A549 (cell line): Measurements from ENCODE around the gene UTP4.

Source experiments
- HDAC2 ChIP-seq: fragments of 200-600 bp; sonication (generic); IDR thresholded peaks from 2 replicates; pipeline ENCODE4 v1.6.1; 2016
- KDM1A ChIP-seq: fragments of 200-600 bp; sonication (generic); IDR thresholded peaks from 2 replicates; pipeline ENCODE4 v1.6.1; 2016; ENCODE audit warnings: low read depth, mild to moderate bottlenecking
- NR3C1 ChIP-seq: fragments of >200 bp; sonication (Bioruptor Twin); formaldehyde crosslinking; IDR thresholded peaks from 3 replicates; pipeline ENCODE4 v1.6.1; 2017
- POLR2A ChIP-seq: IDR thresholded peaks from 2 replicates; pipeline ENCODE4 v1.6.1; 2012; ENCODE audit warnings: mild to moderate bottlenecking, low read length
- RAD21 ChIP-seq, 2 experiments: fragments of >200 bp in 1 of 2; sonication (Bioruptor Twin) in 1 of 2; formaldehyde crosslinking in 1 of 2; IDR thresholded peaks in 1 of 2; conservative IDR thresholded peaks in 1 of 2; 2 replicates in 1 of 2; 3 replicates in 1 of 2; pipeline ENCODE4 v1.6.1; 2012 to 2018; ENCODE audit warnings: inconsistent platforms in 1 of 2
- SMC3 ChIP-seq: fragments of >200 bp; sonication (Bioruptor Twin); formaldehyde crosslinking; IDR thresholded peaks from 3 replicates; pipeline ENCODE4 v1.6.1; 2018; ENCODE audit warnings: inconsistent platforms
- TF ChIP-seq, protein P1 (sequence below): IDR thresholded peaks from 2 replicates; pipeline ENCODE4 v1.6.1; 2012
- TF ChIP-seq, protein P2 (sequence below): fragments of >200 bp; sonication (Bioruptor Twin); formaldehyde crosslinking; IDR thresholded peaks from 3 replicates; pipeline ENCODE4 v1.5.1; 2016
- TF ChIP-seq, protein P3 (sequence below): IDR thresholded peaks from 2 replicates; pipeline ENCODE4 v1.6.1; 2012; ENCODE audit warnings: low read depth, borderline replicate concordance
- TF ChIP-seq, protein P4 (sequence below): fragments of 450-650 bp; IDR thresholded peaks from 2 replicates; pipeline ENCODE4 v1.6.1; 2014; ENCODE audit warnings: antibody characterized with exemption

DNA sequence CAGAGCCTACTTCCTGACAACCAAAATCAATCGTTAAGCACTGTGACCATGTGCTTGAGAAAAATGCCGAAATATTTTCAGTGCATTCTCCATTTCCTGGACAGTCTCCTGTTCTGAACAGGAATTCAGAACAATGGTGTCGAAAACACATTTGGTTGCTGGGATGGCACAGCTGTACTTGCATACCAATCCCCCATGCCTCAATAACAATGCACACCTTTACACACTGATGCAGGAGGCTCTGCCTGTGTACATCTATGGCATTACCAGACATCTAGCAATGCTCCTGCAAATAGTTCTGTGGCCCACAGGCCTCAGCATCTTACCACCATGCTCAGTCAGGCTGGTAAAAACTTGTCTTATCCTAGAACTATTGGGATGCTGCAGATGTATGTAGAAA, 6.2 kb upstream of the UTP4 start:
- TF ChIP-seq HDAC2 (no peak), POLR2A (no peak), RAD21 (conservative IDR thresholded peaks at IDR 0.05 in 1 of 2, IDR thresholded peaks at IDR 0.05 in 1 of 2) (no peak), SMC3 (no peak), KDM1A (no peak), NR3C1 (no peak)
- TF ChIP-seq, protein P1, sequence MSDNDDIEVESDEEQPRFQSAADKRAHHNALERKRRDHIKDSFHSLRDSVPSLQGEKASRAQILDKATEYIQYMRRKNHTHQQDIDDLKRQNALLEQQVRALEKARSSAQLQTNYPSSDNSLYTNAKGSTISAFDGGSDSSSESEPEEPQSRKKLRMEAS = no peak
- TF ChIP-seq, protein P2, sequence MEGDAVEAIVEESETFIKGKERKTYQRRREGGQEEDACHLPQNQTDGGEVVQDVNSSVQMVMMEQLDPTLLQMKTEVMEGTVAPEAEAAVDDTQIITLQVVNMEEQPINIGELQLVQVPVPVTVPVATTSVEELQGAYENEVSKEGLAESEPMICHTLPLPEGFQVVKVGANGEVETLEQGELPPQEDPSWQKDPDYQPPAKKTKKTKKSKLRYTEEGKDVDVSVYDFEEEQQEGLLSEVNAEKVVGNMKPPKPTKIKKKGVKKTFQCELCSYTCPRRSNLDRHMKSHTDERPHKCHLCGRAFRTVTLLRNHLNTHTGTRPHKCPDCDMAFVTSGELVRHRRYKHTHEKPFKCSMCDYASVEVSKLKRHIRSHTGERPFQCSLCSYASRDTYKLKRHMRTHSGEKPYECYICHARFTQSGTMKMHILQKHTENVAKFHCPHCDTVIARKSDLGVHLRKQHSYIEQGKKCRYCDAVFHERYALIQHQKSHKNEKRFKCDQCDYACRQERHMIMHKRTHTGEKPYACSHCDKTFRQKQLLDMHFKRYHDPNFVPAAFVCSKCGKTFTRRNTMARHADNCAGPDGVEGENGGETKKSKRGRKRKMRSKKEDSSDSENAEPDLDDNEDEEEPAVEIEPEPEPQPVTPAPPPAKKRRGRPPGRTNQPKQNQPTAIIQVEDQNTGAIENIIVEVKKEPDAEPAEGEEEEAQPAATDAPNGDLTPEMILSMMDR = no peak
- TF ChIP-seq, protein P3, sequence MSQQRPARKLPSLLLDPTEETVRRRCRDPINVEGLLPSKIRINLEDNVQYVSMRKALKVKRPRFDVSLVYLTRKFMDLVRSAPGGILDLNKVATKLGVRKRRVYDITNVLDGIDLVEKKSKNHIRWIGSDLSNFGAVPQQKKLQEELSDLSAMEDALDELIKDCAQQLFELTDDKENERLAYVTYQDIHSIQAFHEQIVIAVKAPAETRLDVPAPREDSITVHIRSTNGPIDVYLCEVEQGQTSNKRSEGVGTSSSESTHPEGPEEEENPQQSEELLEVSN = no peak
- TF ChIP-seq, protein P4, sequence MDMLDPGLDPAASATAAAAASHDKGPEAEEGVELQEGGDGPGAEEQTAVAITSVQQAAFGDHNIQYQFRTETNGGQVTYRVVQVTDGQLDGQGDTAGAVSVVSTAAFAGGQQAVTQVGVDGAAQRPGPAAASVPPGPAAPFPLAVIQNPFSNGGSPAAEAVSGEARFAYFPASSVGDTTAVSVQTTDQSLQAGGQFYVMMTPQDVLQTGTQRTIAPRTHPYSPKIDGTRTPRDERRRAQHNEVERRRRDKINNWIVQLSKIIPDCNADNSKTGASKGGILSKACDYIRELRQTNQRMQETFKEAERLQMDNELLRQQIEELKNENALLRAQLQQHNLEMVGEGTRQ = no peak
